OCI-M1 (cell line): ENCODE results near the gene OR10C1.
"Not testable (repeated sequence)": the region's sequence is repeated elsewhere in the genome, so short reads cannot be mapped to it uniquely, and the experiment has no call there.

Experiments
- DNase-seq: peaks from one replicate; lab custom pipeline; 2025; lab: John Stamatoyannopoulos, UW

OR10C1 gene, protein sequence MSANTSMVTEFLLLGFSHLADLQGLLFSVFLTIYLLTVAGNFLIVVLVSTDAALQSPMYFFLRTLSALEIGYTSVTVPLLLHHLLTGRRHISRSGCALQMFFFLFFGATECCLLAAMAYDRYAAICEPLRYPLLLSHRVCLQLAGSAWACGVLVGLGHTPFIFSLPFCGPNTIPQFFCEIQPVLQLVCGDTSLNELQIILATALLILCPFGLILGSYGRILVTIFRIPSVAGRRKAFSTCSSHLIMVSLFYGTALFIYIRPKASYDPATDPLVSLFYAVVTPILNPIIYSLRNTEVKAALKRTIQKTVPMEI

GRCh38 chr6:29439006-29439405 lies at the start of gene OR10C1:
Gene OR10C1 (plus strand): TSS chr6:29439306. CDS start chr6:29440016, 710 bp downstream.
- DNase-seq, result no peak

DNA sequence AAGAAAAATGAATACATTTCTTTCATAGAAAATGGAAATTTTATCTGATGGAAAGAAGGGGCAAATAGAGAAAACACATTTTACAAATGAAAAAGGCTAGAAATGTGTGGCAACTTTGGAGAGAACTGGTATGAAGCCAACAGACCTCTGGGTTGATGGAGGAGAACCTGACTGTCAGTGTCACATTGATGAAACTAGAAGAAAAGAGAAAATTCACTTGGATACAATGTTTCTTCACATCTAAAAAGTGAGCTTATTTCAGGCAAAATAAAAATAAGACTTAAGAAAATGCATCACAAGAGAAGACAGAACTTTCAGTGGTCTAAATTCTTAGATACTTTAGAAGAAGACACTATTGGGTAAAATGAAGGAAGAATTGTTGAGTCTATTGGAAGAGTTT lies 43.8 kb upstream of the OR10C1 start, which contains the start of gene OR12D2:
Gene OR12D2 (plus strand): TSS at position 301 of the 400 bp plus-strand sequence. CDS start 1,069 bp downstream, outside the sequence.
- peak; percentile 7 for DNase-seq

- peak; percentile 86 for DNase-seq
Observed at GRCh38 chr6:29399525-29399924, 39.6 kb upstream of the OR10C1 start.

GRCh38 chr6:29403801-29404200 lies 35.3 kb upstream of the OR10C1 start:
- DNase-seq, result no peak

GRCh38 chr6:29414588-29414987 lies 24.5 kb upstream of the OR10C1 start, which contains the start of gene OR12D1:
Gene OR12D1 (plus strand): TSS chr6:29414928.
- DNase-seq, result peak; percentile 32

DNA sequence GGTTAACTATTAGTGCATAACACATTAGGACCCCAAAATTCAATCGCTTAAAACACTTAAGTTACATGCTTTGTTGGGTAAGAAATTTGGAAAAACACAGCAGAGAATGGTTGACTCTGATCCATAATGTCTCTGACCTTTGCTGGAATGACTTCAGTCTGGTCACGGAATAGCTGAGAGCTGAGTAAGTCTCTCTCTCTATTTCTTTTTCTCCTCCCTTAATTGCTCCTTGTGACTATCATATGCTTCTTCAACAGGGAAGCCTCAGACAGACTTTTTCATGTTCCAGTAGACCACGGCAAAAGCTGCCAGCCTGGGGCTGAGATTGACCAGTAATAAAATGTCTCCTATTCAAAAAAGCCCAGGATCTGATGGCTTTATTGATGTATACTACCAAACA lies 19.6 kb upstream of the OR10C1 start:
- DNase-seq, result no peak

GRCh38 chr6:29424168-29424567 lies 14.9 kb upstream of the OR10C1 start:
- DNase-seq, result no peak

DNA sequence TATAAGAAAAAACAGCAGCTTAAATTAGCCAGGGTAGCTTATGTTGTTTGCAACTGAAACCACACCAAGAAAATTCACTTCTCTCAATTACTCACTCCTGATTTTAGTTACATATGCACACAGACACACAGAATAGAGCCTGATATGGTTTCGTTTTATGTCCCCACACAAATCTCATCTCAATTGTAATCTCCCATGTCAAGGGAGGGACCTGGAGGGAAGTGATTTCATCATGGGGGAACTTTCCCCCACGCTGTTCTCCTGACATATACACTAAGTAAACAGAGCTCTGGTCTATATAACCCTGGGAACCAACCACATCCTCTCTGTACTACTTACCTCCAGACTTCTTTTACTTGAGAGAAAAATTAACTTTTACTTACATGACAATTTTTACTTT lies 14.5 kb upstream of the OR10C1 start:
- DNase-seq, result peak; percentile 13

- no peak for DNase-seq
Observed at GRCh38 chr6:29425075-29425474, 14.0 kb upstream of the OR10C1 start.

GRCh38 chr6:29426654-29427053 lies 12.5 kb upstream of the OR10C1 start:
- DNase-seq, result peak; percentile 38

- DNase-seq, result not testable (repeated sequence)
Observed at GRCh38 chr6:29436730-29437129, 2.4 kb upstream of the OR10C1 start.

- DNase-seq, result peak; percentile 89
Observed at GRCh38 chr6:29442719-29443118, 3.6 kb downstream of the OR10C1 start.

- not testable (repeated sequence) for DNase-seq
Observed at GRCh38 chr6:29444031-29444430, 4.9 kb downstream of the OR10C1 start.

GRCh38 chr6:29447670-29448069 lies 8.6 kb downstream of the OR10C1 start:
- no peak for DNase-seq

GRCh38 chr6:29451471-29452193 lies 12.5 kb downstream of the OR10C1 start:
- no peak for DNase-seq

DNA sequence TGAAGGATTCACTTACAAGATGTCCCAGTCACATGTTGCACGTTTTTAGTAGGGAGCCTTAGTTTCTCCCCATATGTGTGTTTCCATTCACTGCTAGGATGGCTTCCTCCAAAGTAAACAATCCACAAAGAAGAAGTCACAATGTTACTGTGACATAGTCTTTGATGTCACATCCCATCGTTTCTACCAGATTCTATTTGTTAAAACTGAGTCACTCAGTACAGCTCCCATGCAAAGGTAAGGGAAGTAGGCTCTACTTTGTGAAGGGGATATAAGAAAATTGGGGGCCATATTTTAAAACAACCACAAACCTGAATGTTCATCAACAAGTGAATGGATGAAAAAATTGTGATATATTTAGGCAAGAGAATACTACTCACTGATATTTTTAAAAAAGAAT lies 17.9 kb downstream of the OR10C1 start, which contains the start of the genes OR11A1 and OR2H1:
Gene OR11A1 (minus strand): TSS at position 101 of the 400 bp plus-strand sequence. CDS start 29,430 bp downstream, outside the sequence.
Gene OR2H1 (plus strand): TSS at position 185 of the 400 bp plus-strand sequence. CDS start 4,615 bp downstream, outside the sequence.
- no peak for DNase-seq

DNA sequence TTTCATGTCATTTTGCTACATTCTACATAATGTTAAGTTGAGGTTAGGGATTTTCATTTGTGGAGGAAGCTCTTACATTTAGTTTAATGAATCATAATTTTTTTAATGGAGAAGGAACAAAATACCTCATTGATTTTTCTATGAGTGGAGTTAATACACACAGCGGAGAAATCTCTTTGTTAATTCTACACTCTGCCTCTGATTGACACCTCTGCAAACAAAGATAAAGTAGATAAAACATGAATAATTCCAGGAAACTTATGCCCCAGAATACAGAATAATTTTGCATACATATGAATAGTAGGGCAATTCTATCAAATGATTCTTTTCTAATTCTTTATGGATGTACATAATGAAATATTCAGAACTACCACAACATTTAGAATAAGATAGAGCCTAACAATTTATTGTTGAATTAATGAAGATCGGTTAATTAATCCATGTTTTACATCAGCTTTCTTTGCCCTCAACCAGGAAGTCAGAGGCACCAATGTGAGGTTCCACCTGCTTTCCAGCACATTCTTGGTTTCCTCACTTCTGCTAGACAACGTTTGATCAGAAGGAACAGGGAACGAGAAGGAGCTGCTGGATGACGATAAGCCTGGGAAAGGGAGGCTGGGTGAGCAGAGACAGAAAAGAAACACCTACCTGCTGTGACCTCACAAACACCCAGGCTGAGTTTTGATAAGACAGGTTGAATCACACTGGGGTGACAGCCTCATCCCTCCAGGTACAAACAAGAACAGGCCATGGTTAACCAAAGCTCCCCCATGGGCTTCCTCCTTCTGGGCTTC lies 22.1 kb downstream of the OR10C1 start:
- DNase-seq, result no peak

DNA sequence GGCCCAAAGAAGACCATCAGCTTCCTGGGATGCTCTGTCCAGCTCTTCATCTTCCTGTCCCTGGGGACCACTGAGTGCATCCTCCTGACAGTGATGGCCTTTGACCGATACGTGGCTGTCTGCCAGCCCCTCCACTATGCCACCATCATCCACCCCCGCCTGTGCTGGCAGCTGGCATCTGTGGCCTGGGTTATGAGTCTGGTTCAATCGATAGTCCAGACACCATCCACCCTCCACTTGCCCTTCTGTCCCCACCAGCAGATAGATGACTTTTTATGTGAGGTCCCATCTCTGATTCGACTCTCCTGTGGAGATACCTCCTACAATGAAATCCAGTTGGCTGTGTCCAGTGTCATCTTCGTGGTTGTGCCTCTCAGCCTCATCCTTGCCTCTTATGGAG lies 22.9 kb downstream of the OR10C1 start:
- no peak for DNase-seq

GRCh38 chr6:29465279-29465678 lies 26.2 kb downstream of the OR10C1 start:
- no peak for DNase-seq

DNA sequence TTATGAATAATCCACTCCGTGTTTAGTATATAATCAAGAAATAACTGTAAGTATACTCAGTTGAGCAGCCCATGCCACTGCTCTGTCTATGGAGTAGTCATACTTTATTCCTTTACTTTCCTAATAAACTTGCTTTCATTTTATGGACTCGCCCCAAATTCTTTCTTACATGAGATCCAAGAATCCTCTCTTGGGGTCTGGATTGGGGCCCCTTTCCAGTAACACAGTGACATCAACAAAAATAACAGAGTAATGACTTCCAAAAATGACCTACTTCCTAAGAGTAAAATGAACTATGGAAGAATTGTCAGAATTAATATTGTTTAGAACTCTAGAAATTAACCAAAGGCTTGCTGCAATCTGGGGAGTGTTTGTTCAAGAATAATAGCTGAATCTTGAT lies 26.7 kb downstream of the OR10C1 start:
- DNase-seq, result no peak

DNA sequence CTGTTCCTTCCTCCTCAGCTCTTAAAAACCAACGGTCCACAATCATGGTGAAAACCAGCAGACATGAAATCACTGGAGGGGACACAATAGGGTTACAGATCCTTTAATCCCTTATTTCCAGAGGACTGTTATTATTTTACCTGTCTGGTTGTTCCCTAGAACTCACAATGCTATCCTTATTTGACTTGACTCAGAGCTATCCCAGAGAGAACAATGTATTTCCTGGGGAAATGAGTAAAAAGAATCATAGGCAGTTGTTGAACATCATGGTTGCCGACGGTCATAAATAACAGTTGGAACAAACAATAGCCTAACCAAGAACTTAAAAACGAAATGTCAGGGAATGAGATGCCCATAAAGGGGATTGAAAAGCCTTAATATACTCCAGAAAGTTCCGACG lies 27.1 kb downstream of the OR10C1 start:
- DNase-seq, result no peak

GRCh38 chr6:29474996-29475395 lies 35.9 kb downstream of the OR10C1 start:
- DNase-seq, result no peak
